T-helper 2 cell treated with Interferon-gamma antibody and Interleukin-4, amounts not matched to agents 5 μg/mL and 100 μg/mL, for 36 hours (primary cell): ENCODE results near the gene MATN1.

ENCODE experiments used
- DNase-seq: peaks from one replicate; pipeline ENCODE4 v3.0.0; 2021; ENCODE audit warnings: low spot score
- H3K27ac Mint-ChIP-seq: one replicate; pipeline ENCODE4 v1.8.0; 2021; ENCODE audit warnings: mild to moderate bottlenecking, mixed read lengths
- H3K27me3 Mint-ChIP-seq: one replicate; pipeline ENCODE4 v1.8.0; 2021; ENCODE audit warnings: low read depth, mixed read lengths
- H3K36me3 Mint-ChIP-seq: one replicate; pipeline ENCODE4 v1.8.0; 2021; ENCODE audit warnings: low read depth, mixed read lengths
- H3K4me1 Mint-ChIP-seq: one replicate; pipeline ENCODE4 v1.8.0; 2021; ENCODE audit warnings: low read depth, mixed read lengths
- H3K4me3 Mint-ChIP-seq: one replicate; pipeline ENCODE4 v1.8.0; 2022; ENCODE audit warnings: mild to moderate bottlenecking, moderate library complexity, mixed read lengths
- H3K9me3 Mint-ChIP-seq: one replicate; pipeline ENCODE4 v1.8.0; 2021; ENCODE audit warnings: mixed read lengths

Gene MATN1

GRCh38 chr1:30745156-30745833, 21.9 kb upstream of the MATN1 start:
- no peak for DNase-seq
- Mint-ChIP-seq H3K27me3 (no peaks in the 10 kb centered on the region), H3K27ac (peak overlapping the region; percentile 94), H3K36me3 (peaks cover 76% of the 10 kb centered on the region), H3K9me3 (no peaks in the 10 kb centered on the region), H3K4me1 (peaks cover 94% of the 10 kb centered on the region), H3K4me3 (peak overlapping the region; percentile 87)

- Mint-ChIP-seq H3K4me3 (peak overlapping the region; percentile 87), H3K36me3 (peaks cover 75% of the 10 kb centered on the region), H3K4me1 (peaks cover 90% of the 10 kb centered on the region), H3K9me3 (no peaks in the 10 kb centered on the region), H3K27me3 (no peaks in the 10 kb centered on the region), H3K27ac (peak overlapping the region; percentile 94)
- peak; percentile 55 for DNase-seq
These were observed 20.8 kb upstream of the MATN1 start for GRCh38 chr1:30744060-30744756.

GRCh38 chr1:30743584-30744059, 20.2 kb upstream of the MATN1 start:
- peak; percentile 72 for DNase-seq

GRCh38 chr1:30742963-30743559, 19.7 kb upstream of the MATN1 start:
- Mint-ChIP-seq H3K36me3 (peaks cover 75% of the 10 kb centered on the region), H3K4me3 (peak overlapping the region; percentile 87), H3K4me1 (peaks cover 87% of the 10 kb centered on the region), H3K27me3 (no peaks in the 10 kb centered on the region), H3K27ac (peak overlapping the region; percentile 94), H3K9me3 (peaks cover 4% of the 10 kb centered on the region)
- DNase-seq = no peak

More at GRCh38 chr1:30743584-30744059, 20.2 kb upstream of the MATN1 start:
- H3K4me1 Mint-ChIP-seq = peaks cover 88% of the 10 kb centered on the region
- H3K9me3 Mint-ChIP-seq = peaks cover 3% of the 10 kb centered on the region
- peak overlapping the region; percentile 94 for H3K27ac Mint-ChIP-seq
- H3K27me3 Mint-ChIP-seq = no peaks in the 10 kb centered on the region
- H3K36me3 Mint-ChIP-seq = peaks cover 75% of the 10 kb centered on the region
- H3K4me3 Mint-ChIP-seq = peak overlapping the region; percentile 87

- H3K4me1 Mint-ChIP-seq = peaks cover 84% of the 10 kb centered on the region
- peak overlapping the region; percentile 94 for H3K27ac Mint-ChIP-seq
- no peaks in the 10 kb centered on the region for H3K27me3 Mint-ChIP-seq
These were observed 19.0 kb upstream of the MATN1 start for GRCh38 chr1:30742300-30742962.

GRCh38 chr1:30741239-30741894, 18.0 kb upstream of the MATN1 start:
- no peaks in the 10 kb centered on the region for H3K27me3 Mint-ChIP-seq
- DNase-seq = no peak
- H3K4me1 Mint-ChIP-seq = peaks cover 82% of the 10 kb centered on the region
- peaks cover 76% of the 10 kb centered on the region for H3K36me3 Mint-ChIP-seq
- H3K4me3 Mint-ChIP-seq = peak overlapping the region; percentile 32
- H3K27ac Mint-ChIP-seq = peak overlapping the region; percentile 77
- peaks cover 4% of the 10 kb centered on the region for H3K9me3 Mint-ChIP-seq

More at GRCh38 chr1:30742300-30742962, 19.0 kb upstream of the MATN1 start:
- Mint-ChIP-seq H3K4me3 (peak overlapping the region; percentile 87), H3K9me3 (peaks cover 4% of the 10 kb centered on the region), H3K36me3 (peaks cover 76% of the 10 kb centered on the region)
- no peak for DNase-seq

GRCh38 chr1:30740251-30741238, 17.2 kb upstream of the MATN1 start:
- H3K9me3 Mint-ChIP-seq = peaks cover 4% of the 10 kb centered on the region
- H3K4me3 Mint-ChIP-seq = peak overlapping the region; percentile 32
- H3K27ac Mint-ChIP-seq = peak overlapping the region; percentile 77
- DNase-seq = no peak
- H3K4me1 Mint-ChIP-seq = peaks cover 76% of the 10 kb centered on the region
- H3K27me3 Mint-ChIP-seq = no peaks in the 10 kb centered on the region
- peaks cover 83% of the 10 kb centered on the region for H3K36me3 Mint-ChIP-seq

- Mint-ChIP-seq H3K9me3 (peaks cover 4% of the 10 kb centered on the region), H3K27ac (peak overlapping the region; percentile 60), H3K4me3 (no peak overlapping the region), H3K36me3 (peaks cover 91% of the 10 kb centered on the region), H3K27me3 (no peaks in the 10 kb centered on the region), H3K4me1 (peaks cover 67% of the 10 kb centered on the region)
- no peak for DNase-seq
These were observed 16.2 kb upstream of the MATN1 start for GRCh38 chr1:30739601-30740000.

- Mint-ChIP-seq H3K36me3 (peaks cover 90% of the 10 kb centered on the region), H3K9me3 (peaks cover 4% of the 10 kb centered on the region), H3K27ac (peak overlapping the region; percentile 81), H3K4me1 (peaks cover 61% of the 10 kb centered on the region), H3K27me3 (no peaks in the 10 kb centered on the region), H3K4me3 (no peak overlapping the region)
- no peak for DNase-seq
These were observed 15.6 kb upstream of the MATN1 start for GRCh38 chr1:30738715-30739559.

- Mint-ChIP-seq H3K4me1 (peaks cover 54% of the 10 kb centered on the region), H3K27ac (peak overlapping the region; percentile 81), H3K36me3 (peaks cover 87% of the 10 kb centered on the region), H3K4me3 (no peak overlapping the region), H3K9me3 (peaks cover 4% of the 10 kb centered on the region), H3K27me3 (no peaks in the 10 kb centered on the region)
- no peak for DNase-seq
These were observed 14.8 kb upstream of the MATN1 start for GRCh38 chr1:30738040-30738714.

GRCh38 chr1:30737357-30738039, 14.1 kb upstream of the MATN1 start:
- no peak for DNase-seq
- Mint-ChIP-seq H3K4me1 (peaks cover 47% of the 10 kb centered on the region), H3K9me3 (peaks cover 4% of the 10 kb centered on the region), H3K27me3 (no peaks in the 10 kb centered on the region), H3K4me3 (no peak overlapping the region), H3K27ac (no peak overlapping the region), H3K36me3 (peaks cover 90% of the 10 kb centered on the region)
